ENCODE results near the gene NOD1.

DNA sequence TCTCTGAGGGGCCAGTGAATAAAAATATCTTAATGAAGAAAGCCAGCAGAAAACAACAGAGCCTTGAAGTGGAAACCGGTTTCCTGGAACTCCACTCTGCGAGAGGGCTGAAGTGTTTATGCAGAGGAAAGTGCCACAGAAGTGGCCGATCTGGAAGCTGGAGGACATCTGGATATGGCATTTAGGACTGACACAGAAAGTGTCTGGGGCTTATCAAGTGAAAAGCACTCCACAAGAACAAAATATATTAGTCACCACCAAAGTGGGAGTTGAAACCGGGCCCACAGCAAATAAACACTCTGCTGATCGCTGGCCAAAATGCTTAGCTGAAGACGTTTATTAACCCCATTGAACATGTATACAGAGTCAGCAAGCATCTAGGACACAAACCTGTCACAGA lies 7.8 kb downstream of the NOD1 start:
- TF ChIP-seq POLR2A (IDR thresholded peaks at IDR 0.05) (no peak), EP300 (IDR thresholded peaks at IDR 0.05; ENCODE audit: low read depth) (peak; percentile 78), POLR2AphosphoS5 (IDR thresholded peaks at IDR 0.05) (peak; percentile 85 to 91 (median 89))
- TF ChIP-seq, protein P1, sequence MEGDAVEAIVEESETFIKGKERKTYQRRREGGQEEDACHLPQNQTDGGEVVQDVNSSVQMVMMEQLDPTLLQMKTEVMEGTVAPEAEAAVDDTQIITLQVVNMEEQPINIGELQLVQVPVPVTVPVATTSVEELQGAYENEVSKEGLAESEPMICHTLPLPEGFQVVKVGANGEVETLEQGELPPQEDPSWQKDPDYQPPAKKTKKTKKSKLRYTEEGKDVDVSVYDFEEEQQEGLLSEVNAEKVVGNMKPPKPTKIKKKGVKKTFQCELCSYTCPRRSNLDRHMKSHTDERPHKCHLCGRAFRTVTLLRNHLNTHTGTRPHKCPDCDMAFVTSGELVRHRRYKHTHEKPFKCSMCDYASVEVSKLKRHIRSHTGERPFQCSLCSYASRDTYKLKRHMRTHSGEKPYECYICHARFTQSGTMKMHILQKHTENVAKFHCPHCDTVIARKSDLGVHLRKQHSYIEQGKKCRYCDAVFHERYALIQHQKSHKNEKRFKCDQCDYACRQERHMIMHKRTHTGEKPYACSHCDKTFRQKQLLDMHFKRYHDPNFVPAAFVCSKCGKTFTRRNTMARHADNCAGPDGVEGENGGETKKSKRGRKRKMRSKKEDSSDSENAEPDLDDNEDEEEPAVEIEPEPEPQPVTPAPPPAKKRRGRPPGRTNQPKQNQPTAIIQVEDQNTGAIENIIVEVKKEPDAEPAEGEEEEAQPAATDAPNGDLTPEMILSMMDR (IDR thresholded peaks at IDR 0.05): no peak

Measured in transverse colon (tissue), 4 donors.